ENCODE measurements around the gene CHCHD6.

DNA sequence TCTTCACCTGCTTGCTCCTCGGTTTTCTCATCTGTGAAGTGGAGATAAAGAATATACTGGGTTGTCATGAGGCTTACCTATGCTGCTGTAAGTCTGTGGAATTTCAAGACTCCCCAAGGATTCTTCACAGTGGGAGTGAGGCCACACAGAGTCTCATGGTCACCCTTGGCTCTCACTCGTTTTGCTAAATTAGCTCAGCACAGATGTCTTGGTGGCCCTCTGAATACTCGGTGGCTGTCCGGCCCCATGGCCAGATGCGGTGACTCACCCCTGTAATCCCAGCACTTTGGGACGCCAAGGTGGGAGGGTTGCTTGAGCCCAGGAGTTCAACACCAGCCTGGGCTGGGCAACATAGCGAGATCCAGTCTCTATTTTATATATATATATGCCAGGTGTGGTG, 5.0 kb upstream of the CHCHD6 start:
- TF ChIP-seq CTCF (IDR thresholded peaks at IDR 0.05; ENCODE audit: low read depth, low read length) (no peak), EZH2phosphoT487 (IDR thresholded peaks at IDR 0.05; ENCODE audit: low read depth) (no peak)
